Trophoblast cell (in vitro differentiated cells and primary cell): ENCODE results near the gene FBXL17.
A peak's percentile ranks its signal among the peaks of the same experiment; 100 is the strongest.

Experiments
- DNase-seq, 2 donors: peaks; one replicate each; pipeline ENCODE4 v3.0.0-alpha.2; 2016
- H2AFZ ChIP-seq: 2 replicates; pipeline ENCODE4 v1.6.1; 2013; ENCODE audit warnings: low read length, moderate library complexity, mild to moderate bottlenecking; ENCODE audit not compliant: insufficient read depth, poor library complexity
- H2AK5ac ChIP-seq: 2 replicates; pipeline ENCODE4 v1.6.1; 2013; ENCODE audit warnings: mild to moderate bottlenecking, low read length
- H2BK120ac ChIP-seq: 2 replicates; pipeline ENCODE4 v1.6.1; 2013; ENCODE audit warnings: low read length, mild to moderate bottlenecking, moderate library complexity; ENCODE audit not compliant: insufficient read depth, poor library complexity
- H2BK12ac ChIP-seq: 2 replicates; pipeline ENCODE4 v1.6.1; 2013; ENCODE audit warnings: mild to moderate bottlenecking, low read length, moderate library complexity
- H2BK5ac ChIP-seq: 2 replicates; pipeline ENCODE4 v1.6.1; 2013; ENCODE audit warnings: low read length, low read depth, moderate library complexity, mild to moderate bottlenecking; ENCODE audit not compliant: poor library complexity
- H3K14ac ChIP-seq: 2 replicates; pipeline ENCODE4 v1.6.1; 2013; ENCODE audit warnings: mild to moderate bottlenecking, low read length
- H3K18ac ChIP-seq: 2 replicates; pipeline ENCODE4 v1.6.1; 2013; ENCODE audit warnings: mild to moderate bottlenecking, low read length
- H3K23ac ChIP-seq: 2 replicates; pipeline ENCODE4 v1.6.1; 2013; ENCODE audit warnings: low read length
- H3K27ac ChIP-seq: 2 replicates; pipeline ENCODE4 v1.5.1; 2013; ENCODE audit warnings: low read depth, mild to moderate bottlenecking, inconsistent platforms, low read length, moderate library complexity
- H3K27me3 ChIP-seq: 2 replicates; pipeline ENCODE4 v1.6.1; 2013; ENCODE audit warnings: inconsistent platforms, mild to moderate bottlenecking, low read length, moderate library complexity; ENCODE audit not compliant: insufficient read depth
- H3K36me3 ChIP-seq, 2 experiments: 1 replicate in 1 of 2; 2 replicates in 1 of 2; pipeline ENCODE4 v1.6.1; 2013; ENCODE audit warnings: low read length in 2 of 2, mild to moderate bottlenecking in 2 of 2, moderate library complexity in 1 of 2; ENCODE audit not compliant: insufficient read depth in 2 of 2, control insufficient read depth in 1 of 2
- H3K4ac ChIP-seq: 2 replicates; pipeline ENCODE4 v1.6.1; 2013; ENCODE audit warnings: low read depth, mild to moderate bottlenecking, low read length, moderate library complexity
- H3K4me1 ChIP-seq, 2 experiments: 1 replicate in 1 of 2; 2 replicates in 1 of 2; pipeline ENCODE4 v1.6.1; 2013; ENCODE audit warnings: low read length in 2 of 2, mild to moderate bottlenecking in 2 of 2, moderate library complexity in 1 of 2; ENCODE audit not compliant: insufficient read depth in 2 of 2, control insufficient read depth in 1 of 2
- H3K4me2 ChIP-seq: 2 replicates; pipeline ENCODE4 v1.6.1; 2013; ENCODE audit warnings: inconsistent platforms, mild to moderate bottlenecking, low read length, moderate library complexity
- H3K4me3 ChIP-seq: 2 replicates; pipeline ENCODE4 v1.5.1; 2013; ENCODE audit warnings: mild to moderate bottlenecking, low read depth, low read length, inconsistent platforms
- H3K79me1 ChIP-seq: one replicate; pipeline ENCODE4 v1.6.1; 2013; ENCODE audit warnings: low read length
- H3K79me2 ChIP-seq: 2 replicates; pipeline ENCODE4 v1.6.1; 2013; ENCODE audit warnings: low read length, mild to moderate bottlenecking; ENCODE audit not compliant: control insufficient read depth, insufficient read depth, poor library complexity
- H3K9ac ChIP-seq: 2 replicates; pipeline ENCODE4 v1.6.1; 2013; ENCODE audit warnings: mild to moderate bottlenecking, low read length
- H3K9me3 ChIP-seq: 2 replicates; pipeline ENCODE4 v1.6.1; 2013; ENCODE audit warnings: low read depth, mild to moderate bottlenecking, control low read depth, inconsistent platforms, low read length; ENCODE audit not compliant: insufficient read depth
- H4K12ac ChIP-seq: 2 replicates; pipeline ENCODE4 v1.6.1; 2013; ENCODE audit warnings: low read depth, mild to moderate bottlenecking, low read length, moderate library complexity
- H4K8ac ChIP-seq: 2 replicates; pipeline ENCODE4 v1.6.1; 2013; ENCODE audit warnings: low read depth, mild to moderate bottlenecking, low read length, moderate library complexity
- H4K91ac ChIP-seq: one replicate; pipeline ENCODE4 v1.6.1; 2013; ENCODE audit warnings: low read depth, mild to moderate bottlenecking, low read length, moderate library complexity
- WGBS: extraction: QIAGEN DNeasy Blood & Tissue Kit; methylation state at CpG from one replicate; pipeline ENCODE4 v1.1.7; 2013; ENCODE audit warnings: missing lambda C conversion rate; ENCODE audit not compliant: insufficient read length, insufficient coverage; ENCODE audit errors: extremely low coverage; 5-methylcytosine and 5-hydroxymethylcytosine counted together

Gene FBXL17

GRCh38 chr5:108387758-108388157, 5.9 kb upstream of the FBXL17 start:
- no peaks in the 10 kb centered on the region for H3K9me3 ChIP-seq
- H3K27ac ChIP-seq = no peak overlapping the region
- no peak overlapping the region for H4K12ac ChIP-seq
- no peaks in the 10 kb centered on the region for H3K79me1 ChIP-seq
- H3K27me3 ChIP-seq = no peaks in the 10 kb centered on the region
- no peaks in the 10 kb centered on the region for H3K79me2 ChIP-seq
- no peak overlapping the region for H4K91ac ChIP-seq
- no peak overlapping the region for H3K14ac ChIP-seq
- WGBS = no CpG with 5 or more reads among the region's 3 CpGs
- H2AK5ac ChIP-seq = no peak overlapping the region
- no peak overlapping the region for H3K18ac ChIP-seq
- peaks cover 0 to 2% of the 10 kb centered on the region in 2 experiments for H3K4me1 ChIP-seq
- no peak overlapping the region for H2AFZ ChIP-seq
- no peak overlapping the region for H3K4me3 ChIP-seq
- no peak overlapping the region for H2BK12ac ChIP-seq
- no peaks in the 10 kb centered on the region for H3K36me3 ChIP-seq
- no peak overlapping the region for H2BK120ac ChIP-seq
- DNase-seq = no peak
- H3K9ac ChIP-seq = no peak overlapping the region
- no peak overlapping the region for H3K4ac ChIP-seq
- H4K8ac ChIP-seq = no peak overlapping the region
- no peak overlapping the region for H3K23ac ChIP-seq
- no peak overlapping the region for H2BK5ac ChIP-seq
- no peak overlapping the region for H3K4me2 ChIP-seq

GRCh38 chr5:108386345-108387061, 4.6 kb upstream of the FBXL17 start:
- H3K18ac ChIP-seq = no peak overlapping the region
- no peak overlapping the region for H4K91ac ChIP-seq
- H4K12ac ChIP-seq = no peak overlapping the region
- H2AK5ac ChIP-seq = no peak overlapping the region
- H2BK12ac ChIP-seq = no peak overlapping the region
- DNase-seq = peak; percentile 75 to 91
- WGBS = no CpG with 5 or more reads among the region's 3 CpGs
- H2BK120ac ChIP-seq = no peak overlapping the region
- H4K8ac ChIP-seq = no peak overlapping the region
- no peak overlapping the region for H3K4me3 ChIP-seq
- H3K27me3 ChIP-seq = no peaks in the 10 kb centered on the region
- no peak overlapping the region for H3K4me2 ChIP-seq
- no peak overlapping the region for H2BK5ac ChIP-seq
- no peak overlapping the region for H3K14ac ChIP-seq
- H3K4me1 ChIP-seq = peaks cover 0 to 2% of the 10 kb centered on the region in 2 experiments
- H3K27ac ChIP-seq = no peak overlapping the region
- H3K9ac ChIP-seq = no peak overlapping the region
- H3K4ac ChIP-seq = no peak overlapping the region
- no peak overlapping the region for H2AFZ ChIP-seq
- H3K9me3 ChIP-seq = no peaks in the 10 kb centered on the region
- H3K36me3 ChIP-seq = no peaks in the 10 kb centered on the region
- H3K23ac ChIP-seq = no peak overlapping the region
- peaks cover 5% of the 10 kb centered on the region for H3K79me2 ChIP-seq
- peaks cover 6% of the 10 kb centered on the region for H3K79me1 ChIP-seq

- no peak overlapping the region for H2BK120ac ChIP-seq
- H4K91ac ChIP-seq = no peak overlapping the region
- no peak overlapping the region for H2BK12ac ChIP-seq
- WGBS = no CpG with 5 or more reads among the region's 1 CpG
- no peak overlapping the region for H3K23ac ChIP-seq
- H3K27ac ChIP-seq = no peak overlapping the region
- no peak overlapping the region for H3K9ac ChIP-seq
- H3K4ac ChIP-seq = no peak overlapping the region
- DNase-seq = no peak
- no peak overlapping the region for H2AK5ac ChIP-seq
- H4K8ac ChIP-seq = no peak overlapping the region
- no peaks in the 10 kb centered on the region for H3K9me3 ChIP-seq
- no peaks in the 10 kb centered on the region for H3K27me3 ChIP-seq
- no peak overlapping the region for H3K18ac ChIP-seq
- peaks cover 14% of the 10 kb centered on the region for H3K79me2 ChIP-seq
- peaks cover 15% of the 10 kb centered on the region for H3K79me1 ChIP-seq
- no peak overlapping the region for H2BK5ac ChIP-seq
- H3K14ac ChIP-seq = no peak overlapping the region
- H3K36me3 ChIP-seq = no peaks in the 10 kb centered on the region
- H3K4me3 ChIP-seq = no peak overlapping the region
- no peak overlapping the region for H4K12ac ChIP-seq
- H3K4me1 ChIP-seq = peaks cover 0 to 2% of the 10 kb centered on the region in 2 experiments
- no peak overlapping the region for H2AFZ ChIP-seq
- H3K4me2 ChIP-seq = no peak overlapping the region
Observed at GRCh38 chr5:108384741-108385140, 2.8 kb upstream of the FBXL17 start.

GRCh38 chr5:108382784-108383330, 959 bp upstream of the FBXL17 start:
- H3K14ac ChIP-seq = no peak overlapping the region
- no peak overlapping the region for H4K12ac ChIP-seq
- no peak overlapping the region for H2AFZ ChIP-seq
- no peak overlapping the region for H3K4me3 ChIP-seq
- H3K23ac ChIP-seq = no peak overlapping the region
- WGBS = no CpG with 5 or more reads among the region's 9 CpGs
- no peak overlapping the region for H3K9ac ChIP-seq
- DNase-seq = peak; percentile 79 to 85
- no peak overlapping the region for H2BK5ac ChIP-seq
- H3K27me3 ChIP-seq = no peaks in the 10 kb centered on the region
- no peak overlapping the region for H3K18ac ChIP-seq
- no peak overlapping the region for H2BK12ac ChIP-seq
- H3K79me1 ChIP-seq = peaks cover 15% of the 10 kb centered on the region
- H3K4me1 ChIP-seq = peaks cover 0 to 2% of the 10 kb centered on the region in 2 experiments
- H3K4me2 ChIP-seq = peak overlapping the region; percentile 76
- H2AK5ac ChIP-seq = no peak overlapping the region
- peak overlapping the region; percentile 92 for H3K27ac ChIP-seq
- H3K79me2 ChIP-seq = peaks cover 14% of the 10 kb centered on the region
- H3K4ac ChIP-seq = no peak overlapping the region
- no peak overlapping the region for H4K91ac ChIP-seq
- H3K36me3 ChIP-seq = no peaks in the 10 kb centered on the region
- no peaks in the 10 kb centered on the region for H3K9me3 ChIP-seq
- peak overlapping the region; percentile 83 for H4K8ac ChIP-seq
- no peak overlapping the region for H2BK120ac ChIP-seq
